ENCODE results near the gene GAB2. TPM values are rescaled to one million over a fixed set of nuclear protein-coding genes. Genes with fewer than 3 reads are reported as not detected.

GAB2 gene
- total and polyA plus RNA-seq, 2 of the 4 experiments (the other 2 are of a cell fraction): 3.3 to 5.9 TPM

DNA sequence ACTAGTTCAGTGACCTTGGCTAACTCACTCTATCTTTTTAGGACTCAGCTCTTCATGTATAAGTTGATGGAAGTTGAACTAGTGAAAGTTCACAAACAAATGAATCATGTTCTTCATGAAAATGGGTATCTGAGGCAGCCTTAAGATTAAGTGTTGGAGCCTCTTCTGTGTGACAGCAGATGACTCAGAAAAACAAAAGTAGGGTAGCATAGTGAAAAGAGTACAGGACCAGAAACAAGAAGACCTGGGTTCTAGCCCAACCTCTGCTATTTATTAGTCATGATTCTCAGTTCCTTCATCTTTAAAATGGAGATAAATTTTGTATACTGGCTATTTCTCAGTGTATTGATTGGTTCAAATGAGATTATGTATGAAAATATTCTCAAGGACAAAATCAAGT is 168.7 kb downstream of the GAB2 start:
- no peak overlapping the region for H2BK15ac ChIP-seq (ENCODE audit: low read depth, low read length)
- H3K36me3 ChIP-seq (ENCODE audit: control insufficient read depth, insufficient read depth, low read length): peaks cover 6% of the 10 kb centered on the region; the same call in 1 of the 2 replicates
- TF ChIP-seq CEBPB (IDR thresholded peaks at IDR 0.05; ENCODE audit: low read depth, low read length) (no peak), RCOR1 (IDR thresholded peaks at IDR 0.05; ENCODE audit: insufficient replicate concordance, low read length) (no peak), BHLHE40 (IDR thresholded peaks at IDR 0.05; ENCODE audit: low read depth, low read length) (no peak), MAZ (IDR thresholded peaks at IDR 0.05; ENCODE audit: borderline replicate concordance, low read depth, low read length) (no peak), RFX5 (IDR thresholded peaks at IDR 0.05; ENCODE audit: low read depth, low read length) (no peak), CHD1 (IDR thresholded peaks at IDR 0.05; ENCODE audit: low read depth, low read length) (no peak), NFE2L2 (IDR thresholded peaks at IDR 0.05; ENCODE audit: low read depth, low read length) (no peak), POLR2A (IDR thresholded peaks at IDR 0.05; ENCODE audit: low read depth, low read length) (no peak), USF2 (IDR thresholded peaks at IDR 0.05; ENCODE audit: low read depth, low read length) (no peak)
- TF ChIP-seq, protein P1, sequence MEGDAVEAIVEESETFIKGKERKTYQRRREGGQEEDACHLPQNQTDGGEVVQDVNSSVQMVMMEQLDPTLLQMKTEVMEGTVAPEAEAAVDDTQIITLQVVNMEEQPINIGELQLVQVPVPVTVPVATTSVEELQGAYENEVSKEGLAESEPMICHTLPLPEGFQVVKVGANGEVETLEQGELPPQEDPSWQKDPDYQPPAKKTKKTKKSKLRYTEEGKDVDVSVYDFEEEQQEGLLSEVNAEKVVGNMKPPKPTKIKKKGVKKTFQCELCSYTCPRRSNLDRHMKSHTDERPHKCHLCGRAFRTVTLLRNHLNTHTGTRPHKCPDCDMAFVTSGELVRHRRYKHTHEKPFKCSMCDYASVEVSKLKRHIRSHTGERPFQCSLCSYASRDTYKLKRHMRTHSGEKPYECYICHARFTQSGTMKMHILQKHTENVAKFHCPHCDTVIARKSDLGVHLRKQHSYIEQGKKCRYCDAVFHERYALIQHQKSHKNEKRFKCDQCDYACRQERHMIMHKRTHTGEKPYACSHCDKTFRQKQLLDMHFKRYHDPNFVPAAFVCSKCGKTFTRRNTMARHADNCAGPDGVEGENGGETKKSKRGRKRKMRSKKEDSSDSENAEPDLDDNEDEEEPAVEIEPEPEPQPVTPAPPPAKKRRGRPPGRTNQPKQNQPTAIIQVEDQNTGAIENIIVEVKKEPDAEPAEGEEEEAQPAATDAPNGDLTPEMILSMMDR (conservative IDR thresholded peaks at IDR 0.05; ENCODE audit: low read depth, low read length): no peak
- H3K18ac ChIP-seq (ENCODE audit: low read depth, low read length): no peak overlapping the region
- H3K4me1 ChIP-seq (ENCODE audit: control insufficient read depth, insufficient read depth, low read length): no peaks in the 10 kb centered on the region; the same call in 1 of the 2 replicates
- H4K5ac ChIP-seq (ENCODE audit: low read depth, low read length): no peak overlapping the region
- H3K4me3 ChIP-seq (ENCODE audit: insufficient read depth, low read depth, low read length): no peak overlapping the region
- no peak overlapping the region for H3K23ac ChIP-seq (ENCODE audit: low read depth, low read length)
- intact Hi-C loops (cut with micrococcal nuclease) (no loop called here), dilution Hi-C loops (cut with HindIII; ENCODE audit: low sequenced_read_pairs, unreplicated experiment) (no loop called here), in situ Hi-C loops (cut with MboI; ENCODE audit: low sequenced_read_pairs) (no loop called here)
- peaks cover 4% of the 10 kb centered on the region; the same call in 1 of the 2 replicates for H3K9me1 ChIP-seq (ENCODE audit: insufficient read depth, low read length)
- H3K27me3 ChIP-seq (ENCODE audit: control insufficient read depth, insufficient read depth, low read length): no peaks in the 10 kb centered on the region
- no peak overlapping the region for H2BK20ac ChIP-seq (ENCODE audit: low read depth, low read length)
- POLR2A ChIA-PET (ENCODE audit: unreplicated experiment): no interaction called here
- no peak overlapping the region for H3K9ac ChIP-seq (ENCODE audit: low read depth, low read length)
- no peak overlapping the region for H2AFZ ChIP-seq (replicated peaks; ENCODE audit: low read length, poor library complexity)
- H3K4ac ChIP-seq (ENCODE audit: low read depth, low read length): no peak overlapping the region
- no peak overlapping the region for H3K27ac ChIP-seq (ENCODE audit: insufficient read depth, low read length)
- H3K56ac ChIP-seq (ENCODE audit: extremely low read depth, insufficient read depth, low read length): no peak overlapping the region
- H4K20me1 ChIP-seq (ENCODE audit: insufficient read depth, low read length): no peaks in the 10 kb centered on the region; the same call in 1 of the 2 replicates
- no peak overlapping the region for H4K91ac ChIP-seq (ENCODE audit: insufficient read depth, low read depth, low read length)
- H2BK120ac ChIP-seq (ENCODE audit: low read depth, low read length): no peak overlapping the region
- no peak overlapping the region for H3K4me2 ChIP-seq (ENCODE audit: low read depth, low read length)
- H2AK9ac ChIP-seq (replicated peaks; ENCODE audit: low read depth, low read length, poor library complexity): no peak overlapping the region
- peaks cover 0 to 5% of the 10 kb centered on the region in 2 experiments; a peak in 1 of 4 replicates for H3K79me1 ChIP-seq (ENCODE audit: low read depth in 1 of 2, low read length in 2 of 2)
- H3K14ac ChIP-seq (replicated peaks; ENCODE audit: low read depth, low read length): no peak overlapping the region
- no peak overlapping the region for H2BK5ac ChIP-seq (ENCODE audit: low read depth, low read length, poor library complexity, severe bottlenecking)
- no peak overlapping the region for H2AK5ac ChIP-seq (ENCODE audit: low read depth, low read length)
- DNase-seq (no peak), ATAC-seq (ENCODE audit: low read depth) (no peak)
- no TSS peak for BruUV-seq (replicated peaks)
- H4K8ac ChIP-seq (ENCODE audit: low read depth in 2 of 2, low read length in 2 of 2): no peak overlapping the region
- CTCF ChIA-PET: no interaction called here
- 0 out of 2 replicates have a peak, but pooled peaks cover 2% of the 10 kb centered on the region for H3K9me3 ChIP-seq (ENCODE audit: control insufficient read depth, insufficient read depth, low read length)

Data from IMR-90 (cell line).